ENCODE results near the gene CBLB.
A peak's percentile ranks its signal among the peaks of the same experiment; 100 is the strongest.
"Not testable (repeated sequence)": the region's sequence is repeated elsewhere in the genome, so short reads cannot be mapped to it uniquely, and the experiment has no call there.

CBLB gene

GRCh38 chr3:105747060-105747541, 121.7 kb downstream of the CBLB start:
- peak; percentile 51 to 87 for DNase-seq

- DNase-seq: peak in 1 of 2 donors; percentile 28
These were observed 122.4 kb downstream of the CBLB start for GRCh38 chr3:105746231-105746996.

GRCh38 chr3:105745046-105745445, 123.8 kb downstream of the CBLB start:
- no peak for DNase-seq

- peak in 1 of 2 donors; percentile 13 for DNase-seq
These were observed 124.6 kb downstream of the CBLB start for GRCh38 chr3:105744202-105744601.

- DNase-seq: no peak
These were observed 135.5 kb downstream of the CBLB start for GRCh38 chr3:105733356-105733755.

- no peak for DNase-seq
These were observed 137.1 kb downstream of the CBLB start for GRCh38 chr3:105731686-105732085.

- DNase-seq: no peak
These were observed 137.9 kb downstream of the CBLB start for GRCh38 chr3:105730801-105731354.

GRCh38 chr3:105729667-105730066, 139.1 kb downstream of the CBLB start:
- no peak for DNase-seq

- DNase-seq: no peak
These were observed 140.0 kb downstream of the CBLB start for GRCh38 chr3:105728771-105729312.

GRCh38 chr3:105727036-105727435, 141.8 kb downstream of the CBLB start:
- not testable (repeated sequence) for DNase-seq

- peak in 1 of 2 donors; percentile 35 for DNase-seq
These were observed 145.8 kb downstream of the CBLB start for GRCh38 chr3:105722943-105723556.

GRCh38 chr3:105719791-105720190, 149.0 kb downstream of the CBLB start:
- no peak for DNase-seq

GRCh38 chr3:105715372-105715771, 153.4 kb downstream of the CBLB start:
- no peak for DNase-seq

GRCh38 chr3:105714453-105714852, 154.4 kb downstream of the CBLB start:
- no peak for DNase-seq

GRCh38 chr3:105708980-105709379, 159.8 kb downstream of the CBLB start:
- no peak for DNase-seq

GRCh38 chr3:105707009-105707408, 161.8 kb downstream of the CBLB start:
- no peak for DNase-seq

- DNase-seq: no peak
These were observed 163.9 kb downstream of the CBLB start for GRCh38 chr3:105704726-105705410.

GRCh38 chr3:105700575-105700974, 168.2 kb downstream of the CBLB start:
- no peak for DNase-seq

GRCh38 chr3:105691633-105692032, 177.2 kb downstream of the CBLB start:
- DNase-seq: no peak

- no peak for DNase-seq
These were observed 177.8 kb downstream of the CBLB start for GRCh38 chr3:105691053-105691452.

- DNase-seq: no peak
These were observed 180.0 kb downstream of the CBLB start for GRCh38 chr3:105688821-105689220.

- DNase-seq: peak in 1 of 2 donors; percentile 64
These were observed 182.4 kb downstream of the CBLB start for GRCh38 chr3:105686278-105686897.

GRCh38 chr3:105679951-105680350, 188.9 kb downstream of the CBLB start:
- no peak for DNase-seq

Data from CD4-positive, alpha-beta T cell treated with Interleukin-4 for 1 hour (primary cell).